ENCODE measurements around the gene IL11. TPM values are rescaled to one million over a fixed set of nuclear protein-coding genes. Genes with fewer than 3 reads are reported as not detected.
A peak's percentile ranks its signal among the peaks of the same experiment; 100 is the strongest.

The IL11 gene
- polyA plus RNA-seq, 4 donors: 0.19 to 0.67 TPM; not detected in 2

DNA sequence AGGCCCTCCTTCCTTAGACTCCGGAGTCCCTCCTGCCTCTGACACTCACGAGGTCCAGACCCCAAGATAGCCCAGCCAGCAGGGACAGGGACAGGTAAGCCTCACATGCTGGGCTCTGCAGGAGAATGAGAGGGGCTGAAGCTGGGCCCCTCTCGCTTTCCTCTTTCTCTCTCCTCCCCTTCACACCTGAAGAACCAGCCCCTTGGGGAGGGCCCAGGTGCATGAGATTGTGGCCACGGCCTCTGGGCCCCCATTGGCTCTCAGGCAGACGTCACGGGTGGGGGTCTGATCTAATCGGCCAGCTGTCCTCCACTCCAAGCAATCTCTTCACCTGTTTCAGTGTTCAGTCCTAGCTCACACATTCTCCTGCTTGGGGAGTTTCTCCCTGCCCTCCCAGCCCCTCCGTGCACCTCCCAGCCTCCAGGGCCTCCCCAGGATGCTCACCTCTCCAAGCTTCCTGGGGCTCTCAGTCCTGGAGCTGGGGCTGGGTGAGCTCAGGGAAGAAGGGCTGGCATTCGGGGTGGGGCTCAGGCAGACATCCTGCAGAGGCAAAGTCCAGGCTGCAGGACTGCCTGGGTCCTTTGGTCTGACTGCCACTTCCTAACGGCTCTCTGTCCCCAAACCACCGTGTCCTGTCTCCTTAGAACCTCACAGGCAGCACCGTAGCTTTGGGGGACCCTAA, 47.9 kb downstream of the IL11 start:
- Histone ChIP-seq H3K4me3 (ENCODE audit: low read depth in 1 of 3, low read length in 3 of 3) (peak overlapping the region in 2 of 3 donors; percentile 59 to 77), H3K27me3 (ENCODE audit: control insufficient read depth in 3 of 3, insufficient read depth in 3 of 3, low read length in 3 of 3) (peaks cover 0 to 3% (median 0%) of the 10 kb centered on the region in 3 donors), H3K4me1 (ENCODE audit: control insufficient read depth in 3 of 3, insufficient read depth in 2 of 3, low read depth in 1 of 3, low read length in 2 of 3) (peaks cover 0 to 36% (median 0%) of the 10 kb centered on the region in 3 donors), H3K9me3 (ENCODE audit: control insufficient read depth in 2 of 2, insufficient read depth in 1 of 2, low read depth in 1 of 2, low read length in 1 of 2) (peaks cover 0 to 5% of the 10 kb centered on the region in 2 donors), H3K36me3 (ENCODE audit: control insufficient read depth in 3 of 3, insufficient read depth in 2 of 3, low read depth in 1 of 3, low read length in 3 of 3) (peaks cover 0 to 32% (median 2%) of the 10 kb centered on the region in 3 donors), H3K27ac (ENCODE audit: low read depth in 1 of 3, low read length in 2 of 3) (peak overlapping the region; percentile 81 to 92 (median 88))
- DNase-seq (peak; percentile 85 to 92), FAIRE-seq (no peak)
- 48 to 62% (median 60%) methylated on average over 11 to 12 of the region's 12 CpGs for WGBS, 3 donors

DNA sequence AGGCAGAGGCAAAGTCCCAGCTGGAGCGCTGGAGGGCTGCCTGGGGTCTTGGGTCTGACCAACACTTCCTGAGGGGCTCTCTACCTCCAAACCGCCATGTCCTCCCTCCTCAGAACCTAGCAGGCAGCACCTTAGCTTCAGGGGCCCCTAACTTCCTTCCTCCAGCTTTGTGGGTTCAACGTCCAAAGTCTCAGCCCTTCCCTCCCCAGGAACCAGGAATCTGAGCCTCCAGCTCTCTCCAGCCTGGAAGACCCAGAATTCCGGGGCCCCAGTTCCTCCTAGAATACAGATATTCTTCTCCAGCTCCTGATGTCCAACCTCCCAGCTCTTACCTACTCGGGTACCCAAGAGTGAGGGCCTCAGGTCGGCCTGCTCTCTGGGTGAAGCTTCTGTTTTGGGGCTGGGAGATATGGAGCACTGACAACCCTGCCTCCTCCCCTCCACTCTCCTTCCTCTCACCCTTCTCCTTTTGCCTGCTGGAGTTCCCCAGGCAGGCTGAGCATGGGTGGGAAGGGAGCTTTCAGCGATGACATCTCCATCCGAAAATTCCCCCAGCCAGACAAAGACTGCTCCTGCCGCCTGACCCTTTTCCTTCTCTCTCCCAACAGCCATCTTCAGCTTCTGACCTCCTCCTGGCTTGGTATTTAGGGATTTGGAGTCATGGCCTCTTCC, 48.7 kb downstream of the IL11 start:
- H3K36me3 ChIP-seq (ENCODE audit: control insufficient read depth in 3 of 3, insufficient read depth in 2 of 3, low read depth in 1 of 3, low read length in 3 of 3): peaks cover 0 to 40% (median 4%) of the 10 kb centered on the region in 3 donors
- 29 to 48% (median 34%) methylated on average over 9 of the region's 9 CpGs for WGBS, 3 donors
- H3K4me3 ChIP-seq (ENCODE audit: low read depth in 1 of 3, low read length in 3 of 3): peak overlapping the region in 2 of 3 donors; percentile 59 to 77
- H3K4me1 ChIP-seq (ENCODE audit: control insufficient read depth in 3 of 3, insufficient read depth in 2 of 3, low read depth in 1 of 3, low read length in 2 of 3): peaks cover 0 to 35% (median 0%) of the 10 kb centered on the region in 3 donors
- H3K9me3 ChIP-seq (ENCODE audit: control insufficient read depth in 2 of 2, insufficient read depth in 1 of 2, low read depth in 1 of 2, low read length in 1 of 2): peaks cover 0 to 8% of the 10 kb centered on the region in 2 donors
- FAIRE-seq (no peak), DNase-seq (peak; percentile 90 to 93)
- peak overlapping the region; percentile 81 to 92 (median 88) for H3K27ac ChIP-seq (ENCODE audit: low read depth in 1 of 3, low read length in 2 of 3)
- H3K27me3 ChIP-seq (ENCODE audit: control insufficient read depth in 3 of 3, insufficient read depth in 3 of 3, low read length in 3 of 3): peaks cover 0 to 3% (median 0%) of the 10 kb centered on the region in 3 donors

DNA sequence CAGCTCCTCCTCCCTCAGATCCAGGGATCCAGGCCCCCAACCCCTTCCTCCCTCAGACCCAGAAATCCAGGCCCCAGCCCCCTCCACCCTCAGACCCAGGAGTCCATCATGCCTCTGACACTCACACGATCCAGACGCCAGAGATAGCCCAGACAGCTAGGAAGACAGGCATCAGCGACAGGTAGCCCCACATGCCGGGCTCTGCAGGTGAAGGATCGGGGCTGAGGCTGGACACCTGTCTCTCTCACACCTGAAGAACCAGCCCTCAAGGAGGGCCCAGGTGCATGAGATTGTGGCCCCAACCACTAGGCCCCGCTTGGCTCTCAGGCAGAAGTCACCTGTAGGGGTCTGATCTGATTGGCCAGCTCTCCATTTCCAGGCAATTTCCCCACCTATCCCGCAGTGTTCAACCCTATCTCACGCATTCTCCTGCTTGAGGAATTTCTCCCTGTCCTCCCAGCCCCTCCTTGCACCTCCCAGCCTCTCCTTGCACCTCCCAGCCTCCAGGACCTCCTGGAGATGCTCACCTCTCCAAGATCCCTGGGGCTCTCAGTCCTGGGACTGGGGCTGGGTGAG, 49.3 kb downstream of the IL11 start:
- H3K9me3 ChIP-seq (ENCODE audit: control insufficient read depth in 2 of 2, insufficient read depth in 1 of 2, low read depth in 1 of 2, low read length in 1 of 2): peaks cover 0 to 15% of the 10 kb centered on the region in 2 donors
- WGBS, 3 donors: 34 to 60% (median 47%) methylated on average over 8 of the region's 8 CpGs
- peak overlapping the region in 2 of 3 donors; percentile 59 to 77 for H3K4me3 ChIP-seq (ENCODE audit: low read depth in 1 of 3, low read length in 3 of 3)
- H3K27me3 ChIP-seq (ENCODE audit: control insufficient read depth in 3 of 3, insufficient read depth in 3 of 3, low read length in 3 of 3): peaks cover 0 to 3% (median 0%) of the 10 kb centered on the region in 3 donors
- FAIRE-seq (no peak), DNase-seq (no peak)
- peaks cover 0 to 46% (median 8%) of the 10 kb centered on the region in 3 donors for H3K36me3 ChIP-seq (ENCODE audit: control insufficient read depth in 3 of 3, insufficient read depth in 2 of 3, low read depth in 1 of 3, low read length in 3 of 3)
- H3K4me1 ChIP-seq (ENCODE audit: control insufficient read depth in 3 of 3, insufficient read depth in 2 of 3, low read depth in 1 of 3, low read length in 2 of 3): peaks cover 0 to 35% (median 0%) of the 10 kb centered on the region in 3 donors
- H3K27ac ChIP-seq (ENCODE audit: low read depth in 1 of 3, low read length in 2 of 3): peak overlapping the region; percentile 81 to 92 (median 88)

- H3K27ac ChIP-seq (ENCODE audit: low read depth in 1 of 3, low read length in 2 of 3): peak overlapping the region in 1 of 3 donors; percentile 17
- peaks cover 0 to 35% (median 0%) of the 10 kb centered on the region in 3 donors for H3K4me1 ChIP-seq (ENCODE audit: control insufficient read depth in 3 of 3, insufficient read depth in 2 of 3, low read depth in 1 of 3, low read length in 2 of 3)
- DNase-seq: peak; percentile 36 to 60
- FAIRE-seq: no peak
- WGBS, 3 donors: 39 to 51% (median 46%) methylated on average over 21 of the region's 21 CpGs
- H3K36me3 ChIP-seq (ENCODE audit: control insufficient read depth in 3 of 3, insufficient read depth in 2 of 3, low read depth in 1 of 3, low read length in 3 of 3): peaks cover 0 to 56% (median 9%) of the 10 kb centered on the region in 3 donors
- peak overlapping the region in 2 of 3 donors; percentile 59 to 77 for H3K4me3 ChIP-seq (ENCODE audit: low read depth in 1 of 3, low read length in 3 of 3)
- H3K9me3 ChIP-seq (ENCODE audit: control insufficient read depth in 2 of 2, insufficient read depth in 1 of 2, low read depth in 1 of 2, low read length in 1 of 2): peaks cover 0 to 16% of the 10 kb centered on the region in 2 donors
- H3K27me3 ChIP-seq (ENCODE audit: control insufficient read depth in 3 of 3, insufficient read depth in 3 of 3, low read length in 3 of 3): peaks cover 0 to 3% (median 0%) of the 10 kb centered on the region in 3 donors
Measured at GRCh38 chr19:55319785-55320184, 50.5 kb downstream of the IL11 start.

DNA sequence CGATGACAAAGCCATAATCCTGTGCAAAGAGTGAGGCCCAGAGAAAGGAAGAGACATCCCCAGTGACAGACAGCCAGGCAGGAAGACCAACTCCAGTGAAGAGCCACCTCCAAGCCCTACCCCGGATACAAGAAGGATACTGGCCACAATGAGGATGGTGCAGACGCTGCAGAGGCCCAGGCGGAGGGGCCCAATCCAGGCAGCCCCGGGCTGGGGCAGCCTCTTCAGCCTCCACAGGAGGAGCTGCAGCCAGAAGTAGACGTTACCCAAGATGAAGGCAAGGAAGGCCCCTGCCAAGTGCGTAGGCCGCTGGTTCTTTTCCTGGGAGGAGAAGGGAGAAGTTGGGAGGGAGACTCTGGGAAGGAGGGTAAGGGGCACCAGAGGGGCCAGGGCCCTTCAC, 53.6 kb downstream of the IL11 start:
- Histone ChIP-seq H3K27ac (ENCODE audit: low read depth in 1 of 3, low read length in 2 of 3) (no peak overlapping the region), H3K9me3 (ENCODE audit: control insufficient read depth in 2 of 2, insufficient read depth in 1 of 2, low read depth in 1 of 2, low read length in 1 of 2) (peaks cover 0 to 10% of the 10 kb centered on the region in 2 donors), H3K4me3 (ENCODE audit: low read depth in 1 of 3, low read length in 3 of 3) (no peak overlapping the region), H3K36me3 (ENCODE audit: control insufficient read depth in 3 of 3, insufficient read depth in 2 of 3, low read depth in 1 of 3, low read length in 3 of 3) (peaks cover 0 to 84% (median 9%) of the 10 kb centered on the region in 3 donors), H3K27me3 (ENCODE audit: control insufficient read depth in 3 of 3, insufficient read depth in 3 of 3, low read length in 3 of 3) (peaks cover 0 to 3% (median 0%) of the 10 kb centered on the region in 3 donors), H3K4me1 (ENCODE audit: control insufficient read depth in 3 of 3, insufficient read depth in 2 of 3, low read depth in 1 of 3, low read length in 2 of 3) (peaks cover 0 to 17% (median 0%) of the 10 kb centered on the region in 3 donors)
- DNase-seq: no peak
- FAIRE-seq: no peak
- 85 to 94% (median 91%) methylated on average over 8 of the region's 8 CpGs for WGBS, 3 donors

DNA sequence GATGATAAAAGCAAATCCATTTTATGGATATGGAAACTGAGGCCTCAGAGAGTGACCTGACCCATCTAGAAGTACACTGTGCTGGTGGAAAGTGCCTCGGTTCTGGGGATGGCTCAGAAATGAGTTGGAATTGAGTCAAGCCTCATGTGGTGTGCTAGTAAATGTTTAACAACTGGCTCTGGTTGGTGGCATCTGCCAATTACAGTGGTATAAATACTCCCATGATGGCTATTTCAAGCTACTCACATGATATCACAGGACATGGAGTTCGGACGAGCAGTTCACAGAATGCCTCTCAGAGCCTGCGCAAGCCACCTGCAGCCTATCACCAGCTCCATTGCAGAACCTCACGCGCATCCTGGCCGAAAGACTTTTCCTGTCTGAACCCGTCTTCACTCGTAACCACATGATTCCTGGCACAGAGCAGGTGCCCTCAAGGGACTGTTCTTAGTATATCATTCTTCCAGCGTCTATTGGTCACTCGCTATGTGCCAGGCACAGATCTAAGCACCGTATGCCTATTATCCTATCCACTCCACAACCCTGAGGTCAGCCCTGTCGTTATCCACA, 54.2 kb downstream of the IL11 start:
- Histone ChIP-seq H3K9me3 (ENCODE audit: control insufficient read depth in 2 of 2, insufficient read depth in 1 of 2, low read depth in 1 of 2, low read length in 1 of 2) (peaks cover 0 to 10% of the 10 kb centered on the region in 2 donors), H3K27ac (ENCODE audit: low read depth in 1 of 3, low read length in 2 of 3) (no peak overlapping the region), H3K4me1 (ENCODE audit: control insufficient read depth in 3 of 3, insufficient read depth in 2 of 3, low read depth in 1 of 3, low read length in 2 of 3) (peaks cover 0 to 14% (median 0%) of the 10 kb centered on the region in 3 donors), H3K36me3 (ENCODE audit: control insufficient read depth in 3 of 3, insufficient read depth in 2 of 3, low read depth in 1 of 3, low read length in 3 of 3) (peaks cover 0 to 90% (median 9%) of the 10 kb centered on the region in 3 donors), H3K27me3 (ENCODE audit: control insufficient read depth in 3 of 3, insufficient read depth in 3 of 3, low read length in 3 of 3) (peaks cover 0 to 3% (median 0%) of the 10 kb centered on the region in 3 donors), H3K4me3 (ENCODE audit: low read depth in 1 of 3, low read length in 3 of 3) (no peak overlapping the region)
- DNase-seq (no peak), FAIRE-seq (no peak)
- WGBS, 3 donors: 87 to 93% (median 91%) methylated on average over 13 of the region's 13 CpGs

- Histone ChIP-seq H3K27ac (ENCODE audit: low read depth in 1 of 3, low read length in 2 of 3) (no peak overlapping the region), H3K27me3 (ENCODE audit: control insufficient read depth in 3 of 3, insufficient read depth in 3 of 3, low read length in 3 of 3) (no peaks in the 10 kb centered on the region), H3K9me3 (ENCODE audit: control insufficient read depth in 2 of 2, insufficient read depth in 1 of 2, low read depth in 1 of 2, low read length in 1 of 2) (peaks cover 0 to 15% of the 10 kb centered on the region in 2 donors), H3K4me1 (ENCODE audit: control insufficient read depth in 3 of 3, insufficient read depth in 2 of 3, low read depth in 1 of 3, low read length in 2 of 3) (peaks cover 0 to under 1% (median 0%) of the 10 kb centered on the region in 3 donors), H3K36me3 (ENCODE audit: control insufficient read depth in 3 of 3, insufficient read depth in 2 of 3, low read depth in 1 of 3, low read length in 3 of 3) (peaks cover 0 to 84% (median 7%) of the 10 kb centered on the region in 3 donors), H3K4me3 (ENCODE audit: low read depth in 1 of 3, low read length in 3 of 3) (no peak overlapping the region)
- DNase-seq: no peak
- FAIRE-seq: no peak
- 86 to 95% (median 91%) methylated on average over 8 of the region's 8 CpGs for WGBS, 3 donors
Measured at GRCh38 chr19:55314396-55314795, 55.9 kb downstream of the IL11 start.

All from small intestine (tissue), 7 donors.